H9 (cell line): ENCODE results near the gene NTF3. TPM values are rescaled to one million over a fixed set of nuclear protein-coding genes. Genes with fewer than 3 reads are reported as not detected.

ENCODE experiments used
- DNase-seq: peaks from one replicate; pipeline ENCODE4 v3.0.0-alpha.2; 2017
- H2AFZ ChIP-seq: one replicate; pipeline ENCODE4 v1.6.1; 2013; ENCODE audit warnings: mild to moderate bottlenecking, low read length, control low read depth, moderate library complexity
- H2AK5ac ChIP-seq: 2 replicates; pipeline ENCODE4 v1.6.1; 2013; ENCODE audit warnings: low read length, control low read depth, mixed read lengths; ENCODE audit not compliant: insufficient read length
- H2BK120ac ChIP-seq: one replicate; pipeline ENCODE4 v1.6.1; 2013; ENCODE audit warnings: low read depth, mild to moderate bottlenecking, low read length, control low read depth, inconsistent platforms; ENCODE audit not compliant: poor library complexity, severe bottlenecking
- H2BK12ac ChIP-seq: 2 replicates; pipeline ENCODE4 v1.6.1; 2013; ENCODE audit warnings: low read length, control low read depth, mixed read lengths, low read depth; ENCODE audit not compliant: insufficient read length
- H2BK15ac ChIP-seq: 2 replicates; pipeline ENCODE4 v1.6.1; 2013; ENCODE audit warnings: low read depth, low read length, control low read depth
- H2BK20ac ChIP-seq: one replicate; pipeline ENCODE4 v1.6.1; 2013; ENCODE audit warnings: low read depth, mild to moderate bottlenecking, low read length, control low read depth, inconsistent platforms; ENCODE audit not compliant: poor library complexity, severe bottlenecking
- H2BK5ac ChIP-seq: 2 replicates; pipeline ENCODE4 v1.6.1; 2013; ENCODE audit warnings: low read length, control low read depth, mixed read lengths; ENCODE audit not compliant: insufficient read length
- H3K14ac ChIP-seq: 2 replicates; pipeline ENCODE4 v1.6.1; 2013; ENCODE audit warnings: low read length, control low read depth; ENCODE audit not compliant: insufficient read depth
- H3K18ac ChIP-seq: 2 replicates; pipeline ENCODE4 v1.6.1; 2013; ENCODE audit warnings: low read depth, mild to moderate bottlenecking, mixed read lengths, low read length, control low read depth; ENCODE audit not compliant: insufficient read length
- H3K23ac ChIP-seq: 2 replicates; pipeline ENCODE4 v1.6.1; 2013; ENCODE audit warnings: low read length, control low read depth, mixed read lengths, low read depth; ENCODE audit not compliant: insufficient read length
- H3K23me2 ChIP-seq: 2 replicates; pipeline ENCODE4 v1.6.1; 2013; ENCODE audit warnings: low read depth, mild to moderate bottlenecking, mixed read lengths, low read length, control low read depth; ENCODE audit not compliant: insufficient read length, poor library complexity, severe bottlenecking
- H3K27ac ChIP-seq: 2 replicates; pipeline ENCODE4 v1.5.1; 2013; ENCODE audit warnings: low read length, control low read depth, mixed read lengths, low read depth; ENCODE audit not compliant: insufficient read length
- H3K27me3 ChIP-seq: 2 replicates; pipeline ENCODE4 v1.6.1; 2013; ENCODE audit warnings: low read length, control low read depth, inconsistent platforms; ENCODE audit not compliant: insufficient read depth
- H3K4ac ChIP-seq: 2 replicates; pipeline ENCODE4 v1.6.1; 2013; ENCODE audit warnings: low read depth, mild to moderate bottlenecking, control low read depth, inconsistent platforms, low read length, moderate library complexity
- H3K4me1 ChIP-seq: 2 replicates; pipeline ENCODE4 v1.6.1; 2013; ENCODE audit warnings: low read length, control low read depth, inconsistent platforms; ENCODE audit not compliant: insufficient read depth
- H3K4me2 ChIP-seq: 2 replicates; pipeline ENCODE4 v1.6.1; 2013; ENCODE audit warnings: low read length, control low read depth, mixed read lengths; ENCODE audit not compliant: insufficient read length, insufficient read depth
- H3K56ac ChIP-seq: 2 replicates; pipeline ENCODE4 v1.6.1; 2013; ENCODE audit warnings: low read depth, mild to moderate bottlenecking, mixed read lengths, low read length, control low read depth; ENCODE audit not compliant: insufficient read length
- H3K79me1 ChIP-seq: 2 replicates; pipeline ENCODE4 v1.6.1; 2013; ENCODE audit warnings: low read depth, mild to moderate bottlenecking, moderate library complexity, low read length, control low read depth, inconsistent platforms; ENCODE audit not compliant: insufficient read depth, poor library complexity, severe bottlenecking
- H3K79me2 ChIP-seq: 2 replicates; pipeline ENCODE4 v1.6.1; 2013; ENCODE audit warnings: low read length, control low read depth, inconsistent platforms; ENCODE audit not compliant: insufficient read depth
- H3K9ac ChIP-seq: 2 replicates; pipeline ENCODE4 v1.6.1; 2013; ENCODE audit warnings: low read length, control low read depth, mixed read lengths; ENCODE audit not compliant: insufficient read length; ENCODE audit errors: extremely low read depth
- H3K9me3 ChIP-seq: one replicate; pipeline ENCODE4 v1.6.1; 2013; ENCODE audit warnings: low read depth, low read length, inconsistent platforms; ENCODE audit not compliant: control insufficient read depth
- H3T11ph ChIP-seq: one replicate; pipeline ENCODE4 v1.6.1; 2013; ENCODE audit warnings: mild to moderate bottlenecking, low read length, control low read depth, inconsistent platforms
- H4K20me1 ChIP-seq: one replicate; pipeline ENCODE4 v1.6.1; 2013; ENCODE audit not compliant: control insufficient read depth, insufficient read length, insufficient read depth
- H4K5ac ChIP-seq: 2 replicates; pipeline ENCODE4 v1.6.1; 2013; ENCODE audit warnings: low read depth, mild to moderate bottlenecking, mixed read lengths, low read length, control low read depth; ENCODE audit not compliant: insufficient read length
- H4K8ac ChIP-seq: replicated peaks from 2 replicates; pipeline ENCODE4 v1.6.1; 2013; ENCODE audit warnings: low read length, control low read depth, mixed read lengths, low read depth; ENCODE audit not compliant: insufficient read length
- H4K91ac ChIP-seq: 2 replicates; pipeline ENCODE4 v1.6.1; 2013; ENCODE audit warnings: low read depth, mild to moderate bottlenecking, moderate library complexity, mixed read lengths, low read length, control low read depth; ENCODE audit not compliant: insufficient read length
- H3K27ac Mint-ChIP-seq, 3 experiments: 2 replicates in 2 of 3; 3 replicates in 1 of 3; pipeline ENCODE4 v1.8.0; 2020 to 2021; ENCODE audit warnings: mixed read lengths in 3 of 3, mild to moderate bottlenecking in 1 of 3, moderate library complexity in 1 of 3
- H3K27me3 Mint-ChIP-seq: 2 replicates; pipeline ENCODE4 v1.8.0; 2021; ENCODE audit warnings: low read depth, mild to moderate bottlenecking, moderate library complexity, mixed read lengths
- H3K36me3 Mint-ChIP-seq, 3 experiments: 2 replicates in 2 of 3; 3 replicates in 1 of 3; pipeline ENCODE4 v1.8.0; 2020 to 2021; ENCODE audit warnings: low read depth in 3 of 3, mixed read lengths in 3 of 3; ENCODE audit not compliant: insufficient read depth in 1 of 3
- H3K4me1 Mint-ChIP-seq, 2 experiments: 2 replicates each; pipeline ENCODE4 v1.8.0; 2020; ENCODE audit warnings: mixed read lengths in 2 of 2
- H3K4me3 Mint-ChIP-seq, 2 experiments: 2 replicates in 1 of 2; 3 replicates in 1 of 2; pipeline ENCODE4 v1.8.0; 2020 to 2021; ENCODE audit warnings: mild to moderate bottlenecking in 2 of 2, mixed read lengths in 2 of 2, moderate library complexity in 1 of 2
- H3K9me3 Mint-ChIP-seq, 2 experiments: 2 replicates in 1 of 2; 3 replicates in 1 of 2; pipeline ENCODE4 v1.8.0; 2020; ENCODE audit warnings: mild to moderate bottlenecking in 2 of 2, mixed read lengths in 2 of 2, moderate library complexity in 1 of 2
- WGBS: extraction: QIAGEN DNeasy Blood & Tissue Kit; methylation state at CpG from one replicate; pipeline ENCODE4 v1.1.7; 2013; ENCODE audit warnings: missing lambda C conversion rate, low lambda C conversion rate, mixed read lengths; ENCODE audit not compliant: insufficient read length; ENCODE audit errors: extremely low coverage; 5-methylcytosine and 5-hydroxymethylcytosine counted together
- total RNA-seq: library from RNA; stranded (reverse); gene quantifications from 2 replicates; pipeline ENCODE4 v1.2.1, GENCODE V29; 2021
- TF ChIP-seq, protein P1 (sequence below): fragments of 200-600 bp; sonication (generic); conservative IDR thresholded peaks from 3 replicates; pipeline ENCODE4 v1.8.0; 2021; ENCODE audit warnings: antibody characterized with exemption, mild to moderate bottlenecking

The NTF3 gene
- total RNA-seq, 1 experiment from 2014 or later = 0.48 TPM

GRCh38 chr12:5437182-5437583 is 5.3 kb downstream of the NTF3 start:
- Histone ChIP-seq H3K23me2 (peaks cover 15% of the 10 kb centered on the region), H2AFZ (no peak overlapping the region), H3K4ac (no peak overlapping the region), H2BK120ac (no peak overlapping the region), H3K23ac (no peak overlapping the region), H2BK20ac (no peak overlapping the region), H3K14ac (no peak overlapping the region), H4K8ac (no peak overlapping the region), H3T11ph (no peak overlapping the region), H3K18ac (no peak overlapping the region), H3K79me2 (no peaks in the 10 kb centered on the region), H2BK15ac (no peak overlapping the region), H4K91ac (no peak overlapping the region), H3K27me3 (peaks cover 40% of the 10 kb centered on the region), H3K27ac (no peak overlapping the region), H4K5ac (no peak overlapping the region), H3K4me1 (peaks cover 3% of the 10 kb centered on the region; the same call in 1 of the 2 replicates), H3K4me2 (no peak overlapping the region), H2BK12ac (no peak overlapping the region), H3K56ac (no peak overlapping the region), H4K20me1 (no peaks in the 10 kb centered on the region), H2BK5ac (no peak overlapping the region), H3K9me3 (no peaks in the 10 kb centered on the region), H3K9ac (no peak overlapping the region), H3K79me1 (no peaks in the 10 kb centered on the region), H2AK5ac (no peak overlapping the region)
- H3K4me1 Mint-ChIP-seq = peaks cover 15 to 21% of the 10 kb centered on the region in 2 experiments
- DNase-seq = no peak
- no peaks in the 10 kb centered on the region; a peak in 1 of 5 replicates for H3K9me3 Mint-ChIP-seq
- H3K36me3 Mint-ChIP-seq = no peaks in the 10 kb centered on the region
- no peak overlapping the region for H3K27ac Mint-ChIP-seq
- no CpG with 5 or more reads among the region's 4 CpGs for WGBS
- TF ChIP-seq, protein P1, sequence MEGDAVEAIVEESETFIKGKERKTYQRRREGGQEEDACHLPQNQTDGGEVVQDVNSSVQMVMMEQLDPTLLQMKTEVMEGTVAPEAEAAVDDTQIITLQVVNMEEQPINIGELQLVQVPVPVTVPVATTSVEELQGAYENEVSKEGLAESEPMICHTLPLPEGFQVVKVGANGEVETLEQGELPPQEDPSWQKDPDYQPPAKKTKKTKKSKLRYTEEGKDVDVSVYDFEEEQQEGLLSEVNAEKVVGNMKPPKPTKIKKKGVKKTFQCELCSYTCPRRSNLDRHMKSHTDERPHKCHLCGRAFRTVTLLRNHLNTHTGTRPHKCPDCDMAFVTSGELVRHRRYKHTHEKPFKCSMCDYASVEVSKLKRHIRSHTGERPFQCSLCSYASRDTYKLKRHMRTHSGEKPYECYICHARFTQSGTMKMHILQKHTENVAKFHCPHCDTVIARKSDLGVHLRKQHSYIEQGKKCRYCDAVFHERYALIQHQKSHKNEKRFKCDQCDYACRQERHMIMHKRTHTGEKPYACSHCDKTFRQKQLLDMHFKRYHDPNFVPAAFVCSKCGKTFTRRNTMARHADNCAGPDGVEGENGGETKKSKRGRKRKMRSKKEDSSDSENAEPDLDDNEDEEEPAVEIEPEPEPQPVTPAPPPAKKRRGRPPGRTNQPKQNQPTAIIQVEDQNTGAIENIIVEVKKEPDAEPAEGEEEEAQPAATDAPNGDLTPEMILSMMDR = no peak
- peaks cover 11% of the 10 kb centered on the region for H3K27me3 Mint-ChIP-seq
- H3K4me3 Mint-ChIP-seq = no peak overlapping the region
